Kidney (tissue), 14 donors: ENCODE results near the gene REEP3. TPM values are rescaled to one million over a fixed set of nuclear protein-coding genes. Genes with fewer than 3 reads are reported as not detected.
"Not testable (repeated sequence)": the region's sequence is repeated elsewhere in the genome, so short reads cannot be mapped to it uniquely, and the experiment has no call there.

Experiments used
- DNase-seq, 5 donors: peaks; one replicate each; pipeline ENCODE4 v3.0.0-alpha.2; 2013 to 2020
- FAIRE-seq: peaks from 2 replicates; lab custom pipeline; 2012; peaks lifted over from hg19 to GRCh38; lab: Jason Lieb, UNC
- H3K27ac ChIP-seq, 2 donors: one replicate each; pipeline ENCODE4 v1.7.0; 2013; ENCODE audit warnings: low read depth in 2 of 2, low read length in 2 of 2, inconsistent platforms in 1 of 2
- H3K27me3 ChIP-seq: one replicate; pipeline ENCODE4 v1.7.1; 2013; ENCODE audit warnings: low read length, inconsistent platforms; ENCODE audit not compliant: control insufficient read depth, insufficient read depth
- H3K36me3 ChIP-seq, 3 donors: one replicate each; pipeline versions ENCODE4 v1.7.0 to v1.7.1; 2013; ENCODE audit warnings: low read length in 3 of 3, control low read depth in 1 of 3, inconsistent platforms in 1 of 3; ENCODE audit not compliant: insufficient read depth in 3 of 3, control insufficient read depth in 2 of 3
- H3K4me1 ChIP-seq, 3 donors: one replicate each; pipeline versions ENCODE4 v1.7.0 to v1.7.1; 2013; ENCODE audit warnings: low read length in 3 of 3, inconsistent platforms in 1 of 3, low read depth in 1 of 3; ENCODE audit not compliant: control insufficient read depth in 2 of 3, insufficient read depth in 2 of 3
- H3K4me3 ChIP-seq, 3 donors: one replicate each; pipeline versions ENCODE4 v1.7.0 to v1.8.1; 2013; ENCODE audit warnings: low read length in 3 of 3, control low read depth in 1 of 3, inconsistent platforms in 1 of 3
- H3K9ac ChIP-seq, 3 donors: one replicate each; pipeline versions ENCODE4 v1.7.0 to v1.7.1; 2013; ENCODE audit warnings: low read length in 3 of 3, control low read depth in 1 of 3, inconsistent platforms in 1 of 3
- H3K9me3 ChIP-seq, 3 donors: one replicate each; pipeline versions ENCODE4 v1.7.0 to v1.7.1; 2013; ENCODE audit warnings: low read length in 3 of 3, control low read depth in 1 of 3, inconsistent platforms in 1 of 3; ENCODE audit not compliant: control insufficient read depth in 2 of 3, insufficient read depth in 1 of 3
- CTCF ChIP-seq: IDR thresholded peaks from 3 replicates; pipeline ENCODE4 v1.5.1; 2012; ENCODE audit warnings: mild to moderate bottlenecking, moderate library complexity, borderline replicate concordance; ENCODE audit not compliant: insufficient read depth; ENCODE audit errors: extremely low read depth
- intact Hi-C: fragments of 100-400 bp; cut with DNase I; formaldehyde crosslinking; loops from one replicate; pipeline ENCODE4 v1.11.1; 2022
- polyA plus RNA-seq: library from polyadenylated mRNA; stranded (reverse); fragments of 350-450 nt; fragmentation: Illumina TruSeq; extraction: RNeasy Lipid Tissue Mini Kit (QIAGEN cat#74804); gene quantifications from one replicate; pipeline ENCODE4 v1.2.3, GENCODE V29; 2014; ENCODE audit warnings: low read depth, low replicate concordance; ENCODE audit not compliant: insufficient read depth
- total RNA-seq: library from RNA; stranded (reverse); fragmentation: NEBNext Ultra II Directional; extraction: Animal tissue kit (Norgen Biotek cat#: 25700); gene quantifications from one replicate; pipeline ENCODE4 v1.2.1, GENCODE V29; 2021
- donor health status: control.
- donor health status: control.
- donor health status: control.
- donor health status: control.
- donor health status: control.
- donor health status: DM: yes; HTN: yes; CAD: no.
- donor health status: Normal renal cell carcinoma (clear cell type).

The REEP3 gene
- total and polyA plus RNA-seq, 2 donors from 2014 or later: 12.7 to 34.6 TPM

GRCh38 chr10:63498665-63499064 lies 22.5 kb upstream of the REEP3 start:
- no peak for DNase-seq
- no peak for TF ChIP-seq CTCF
- no peaks in the 10 kb centered on the region for H3K27me3 ChIP-seq
- no peak overlapping the region for H3K9ac ChIP-seq
- no peaks in the 10 kb centered on the region for H3K36me3 ChIP-seq
- no peak for FAIRE-seq
- no peak overlapping the region for H3K4me3 ChIP-seq
- H3K9me3 ChIP-seq: no peaks in the 10 kb centered on the region
- H3K4me1 ChIP-seq: no peaks in the 10 kb centered on the region
- H3K27ac ChIP-seq: no peak overlapping the region
- intact Hi-C loops: no loop called here

GRCh38 chr10:63500551-63500950 lies 20.6 kb upstream of the REEP3 start:
- intact Hi-C loops, H3K4me1 ChIP-seq, H3K9ac ChIP-seq, H3K4me3 ChIP-seq, H3K27me3 ChIP-seq, FAIRE-seq, H3K9me3 ChIP-seq, H3K27ac ChIP-seq, H3K36me3 ChIP-seq, DNase-seq: not testable (repeated sequence)

- H3K27ac ChIP-seq: no peak overlapping the region
- TF ChIP-seq CTCF: no peak
- no peak overlapping the region for H3K4me3 ChIP-seq
- H3K27me3 ChIP-seq: no peaks in the 10 kb centered on the region
- H3K4me1 ChIP-seq: peaks cover 0 to 2% (median 0%) of the 10 kb centered on the region in 3 donors
- intact Hi-C loops: no loop called here
- DNase-seq (no peak), FAIRE-seq (no peak)
- H3K9ac ChIP-seq: no peak overlapping the region
- no peaks in the 10 kb centered on the region for H3K36me3 ChIP-seq
- H3K9me3 ChIP-seq: no peaks in the 10 kb centered on the region
Observed at GRCh38 chr10:63501954-63502353, 19.2 kb upstream of the REEP3 start.

- H3K27me3 ChIP-seq: no peaks in the 10 kb centered on the region
- H3K36me3 ChIP-seq: no peaks in the 10 kb centered on the region
- H3K27ac ChIP-seq: no peak overlapping the region
- H3K4me1 ChIP-seq: peaks cover 0 to 2% (median 0%) of the 10 kb centered on the region in 3 donors
- H3K9ac ChIP-seq: no peak overlapping the region
- TF ChIP-seq CTCF: no peak
- DNase-seq: no peak
- no peak for FAIRE-seq
- H3K4me3 ChIP-seq: no peak overlapping the region
- H3K9me3 ChIP-seq: no peaks in the 10 kb centered on the region
- intact Hi-C loops: no loop called here
Observed at GRCh38 chr10:63502832-63503231, 18.4 kb upstream of the REEP3 start.
